SK-N-SH (cell line): ENCODE measurements around the gene IMPG2.

Experiments
- EZH2phosphoT487 ChIP-seq: fragments of 200-600 bp; sonication (generic); IDR thresholded peaks from 2 replicates; pipeline ENCODE4 v1.6.1; 2017; ENCODE audit warnings: low read depth, mixed run types, mild to moderate bottlenecking, antibody characterized with exemption, moderate library complexity, borderline replicate concordance
- GABPA ChIP-seq: IDR thresholded peaks from 2 replicates; pipeline ENCODE4 v1.4.0; 2012; ENCODE audit warnings: low read depth, mild to moderate bottlenecking
- IRF3 ChIP-seq: fragments of 150-350 bp; IDR thresholded peaks from 2 replicates; pipeline ENCODE4 v1.6.1; 2016; ENCODE audit warnings: mild to moderate bottlenecking, low read depth, low read length
- TF ChIP-seq, protein P1 (sequence below): fragments of 200-600 bp; sonication (generic); IDR thresholded peaks from 2 replicates; pipeline ENCODE4 v1.6.1; 2017; ENCODE audit warnings: antibody characterized with exemption, mild to moderate bottlenecking, moderate library complexity

GRCh38 chr3:101333883-101334282, 13.5 kb upstream of the IMPG2 start:
- TF ChIP-seq, protein P1, sequence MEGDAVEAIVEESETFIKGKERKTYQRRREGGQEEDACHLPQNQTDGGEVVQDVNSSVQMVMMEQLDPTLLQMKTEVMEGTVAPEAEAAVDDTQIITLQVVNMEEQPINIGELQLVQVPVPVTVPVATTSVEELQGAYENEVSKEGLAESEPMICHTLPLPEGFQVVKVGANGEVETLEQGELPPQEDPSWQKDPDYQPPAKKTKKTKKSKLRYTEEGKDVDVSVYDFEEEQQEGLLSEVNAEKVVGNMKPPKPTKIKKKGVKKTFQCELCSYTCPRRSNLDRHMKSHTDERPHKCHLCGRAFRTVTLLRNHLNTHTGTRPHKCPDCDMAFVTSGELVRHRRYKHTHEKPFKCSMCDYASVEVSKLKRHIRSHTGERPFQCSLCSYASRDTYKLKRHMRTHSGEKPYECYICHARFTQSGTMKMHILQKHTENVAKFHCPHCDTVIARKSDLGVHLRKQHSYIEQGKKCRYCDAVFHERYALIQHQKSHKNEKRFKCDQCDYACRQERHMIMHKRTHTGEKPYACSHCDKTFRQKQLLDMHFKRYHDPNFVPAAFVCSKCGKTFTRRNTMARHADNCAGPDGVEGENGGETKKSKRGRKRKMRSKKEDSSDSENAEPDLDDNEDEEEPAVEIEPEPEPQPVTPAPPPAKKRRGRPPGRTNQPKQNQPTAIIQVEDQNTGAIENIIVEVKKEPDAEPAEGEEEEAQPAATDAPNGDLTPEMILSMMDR, result no peak
- TF ChIP-seq IRF3 (no peak), GABPA (no peak), EZH2phosphoT487 (no peak)
